Endodermal cell (in vitro differentiated cells): ENCODE measurements around the gene FARP1. TPM values are rescaled to one million over a fixed set of nuclear protein-coding genes. Genes with fewer than 3 reads are reported as not detected.

Experiments
- DNase-seq: peaks from one replicate; pipeline ENCODE4 v3.0.0-alpha.2; 2017
- H3K27ac ChIP-seq: 2 replicates; pipeline ENCODE4 v1.5.1; 2013; ENCODE audit warnings: mild to moderate bottlenecking, low read depth, low read length, moderate library complexity
- H3K27me3 ChIP-seq: 2 replicates; pipeline ENCODE4 v1.6.1; 2013; ENCODE audit warnings: mild to moderate bottlenecking, low read length, moderate library complexity; ENCODE audit not compliant: insufficient read depth, control insufficient read depth, poor library complexity, severe bottlenecking
- H3K36me3 ChIP-seq: 2 replicates; pipeline ENCODE4 v1.7.0; 2013; ENCODE audit warnings: mild to moderate bottlenecking, low read length, moderate library complexity; ENCODE audit not compliant: control insufficient read depth, insufficient read depth
- H3K4me1 ChIP-seq: one replicate; pipeline ENCODE4 v1.7.0; 2013; ENCODE audit warnings: low read length; ENCODE audit not compliant: control insufficient read depth, insufficient read depth
- H3K4me3 ChIP-seq: 2 replicates; pipeline ENCODE4 v1.5.1; 2013; ENCODE audit warnings: mild to moderate bottlenecking, low read length, moderate library complexity
- H3K9ac ChIP-seq: 2 replicates; pipeline ENCODE4 v1.6.1; 2013; ENCODE audit warnings: mild to moderate bottlenecking, low read length, moderate library complexity; ENCODE audit not compliant: poor library complexity, severe bottlenecking; ENCODE audit errors: extremely low read depth
- H3K9me3 ChIP-seq: 2 replicates; pipeline ENCODE4 v1.6.1; 2013; ENCODE audit warnings: mild to moderate bottlenecking, low read length, moderate library complexity; ENCODE audit not compliant: control insufficient read depth
- H3K27ac Mint-ChIP-seq: 2 replicates; pipeline ENCODE4 v1.8.0; 2020; ENCODE audit warnings: mixed read lengths
- H3K27me3 Mint-ChIP-seq: 2 replicates; pipeline ENCODE4 v1.8.0; 2021; ENCODE audit warnings: mild to moderate bottlenecking, mixed read lengths; ENCODE audit not compliant: insufficient read depth
- H3K36me3 Mint-ChIP-seq: 2 replicates; pipeline ENCODE4 v1.8.0; 2020; ENCODE audit warnings: low read depth, mixed read lengths
- H3K4me1 Mint-ChIP-seq: 2 replicates; pipeline ENCODE4 v1.8.0; 2020; ENCODE audit warnings: mixed read lengths
- H3K4me3 Mint-ChIP-seq: 2 replicates; pipeline ENCODE4 v1.8.0; 2020; ENCODE audit warnings: mild to moderate bottlenecking, moderate library complexity, mixed read lengths
- H3K9me3 Mint-ChIP-seq: 2 replicates; pipeline ENCODE4 v1.8.0; 2020; ENCODE audit warnings: mild to moderate bottlenecking, mixed read lengths
- WGBS, 2 experiments: methylation state at CpG; one replicate each; pipeline versions ENCODE4 v1.1.5 to v1.1.7; 2013; ENCODE audit warnings: missing lambda C conversion rate in 2 of 2, mixed read lengths in 1 of 2; ENCODE audit not compliant: insufficient coverage in 1 of 2, insufficient read length in 1 of 2; 5-methylcytosine and 5-hydroxymethylcytosine counted together
- total RNA-seq, 2 donors: library from RNA; stranded (reverse); fragmentation: NEBNext Ultra II Directional in 1 of 2; extraction: Animal tissue kit (Norgen Biotek cat#: 25700) in 1 of 2; gene quantifications; 2 replicates in 1 of 2; 3 replicates in 1 of 2; pipeline ENCODE4 v1.2.1, GENCODE V29; 2021
- TF ChIP-seq, protein P1 (sequence below): fragments of 200-600 bp; sonication (generic); conservative IDR thresholded peaks from 2 replicates; pipeline ENCODE4 v1.5.0; 2021; ENCODE audit warnings: antibody characterized with exemption, mild to moderate bottlenecking

Gene FARP1
- total RNA-seq, 2 donors from 2014 or later = 237 to 319 TPM

DNA sequence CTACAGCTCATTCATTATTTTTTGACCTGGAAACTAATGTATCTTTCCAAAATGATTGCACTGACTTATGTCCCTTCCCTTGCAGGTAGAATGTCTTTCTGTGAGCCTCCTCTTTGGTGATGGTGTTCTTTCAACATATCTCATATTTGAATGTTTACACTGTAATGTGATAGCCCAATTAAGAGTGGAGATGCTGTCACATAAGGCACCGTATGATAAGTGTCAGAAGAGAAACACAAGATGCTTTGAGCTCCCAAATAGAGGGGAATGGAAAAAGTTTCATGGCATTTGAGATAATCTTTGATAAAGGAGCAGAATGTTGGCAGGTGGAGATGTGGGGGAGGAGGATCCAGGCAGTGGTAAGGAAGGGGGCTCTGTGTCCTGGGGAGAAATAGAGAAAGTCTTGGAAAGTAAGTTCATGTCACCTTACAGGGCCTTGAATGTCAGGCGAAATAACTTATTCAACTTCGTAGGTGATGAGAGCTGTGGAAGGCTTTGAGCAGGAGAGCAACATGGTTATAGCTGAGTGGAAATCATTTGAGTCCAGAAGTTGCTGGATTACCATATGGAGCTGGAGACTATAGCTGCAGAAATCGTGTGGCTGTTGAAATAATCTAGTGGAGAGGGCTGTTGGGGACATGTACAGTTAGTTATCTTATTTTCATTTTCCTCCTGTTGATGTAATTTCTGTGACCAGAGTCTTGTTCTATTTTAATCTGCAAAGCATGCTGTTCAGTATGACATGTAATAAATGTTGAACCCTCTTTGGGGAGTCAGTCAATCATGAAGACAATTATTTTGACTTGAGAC is 44.5 kb downstream of the FARP1 start:
- TF ChIP-seq, protein P1, sequence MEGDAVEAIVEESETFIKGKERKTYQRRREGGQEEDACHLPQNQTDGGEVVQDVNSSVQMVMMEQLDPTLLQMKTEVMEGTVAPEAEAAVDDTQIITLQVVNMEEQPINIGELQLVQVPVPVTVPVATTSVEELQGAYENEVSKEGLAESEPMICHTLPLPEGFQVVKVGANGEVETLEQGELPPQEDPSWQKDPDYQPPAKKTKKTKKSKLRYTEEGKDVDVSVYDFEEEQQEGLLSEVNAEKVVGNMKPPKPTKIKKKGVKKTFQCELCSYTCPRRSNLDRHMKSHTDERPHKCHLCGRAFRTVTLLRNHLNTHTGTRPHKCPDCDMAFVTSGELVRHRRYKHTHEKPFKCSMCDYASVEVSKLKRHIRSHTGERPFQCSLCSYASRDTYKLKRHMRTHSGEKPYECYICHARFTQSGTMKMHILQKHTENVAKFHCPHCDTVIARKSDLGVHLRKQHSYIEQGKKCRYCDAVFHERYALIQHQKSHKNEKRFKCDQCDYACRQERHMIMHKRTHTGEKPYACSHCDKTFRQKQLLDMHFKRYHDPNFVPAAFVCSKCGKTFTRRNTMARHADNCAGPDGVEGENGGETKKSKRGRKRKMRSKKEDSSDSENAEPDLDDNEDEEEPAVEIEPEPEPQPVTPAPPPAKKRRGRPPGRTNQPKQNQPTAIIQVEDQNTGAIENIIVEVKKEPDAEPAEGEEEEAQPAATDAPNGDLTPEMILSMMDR = no peak
- Mint-ChIP-seq H3K4me1 (peaks cover 30% of the 10 kb centered on the region), H3K4me3 (no peak overlapping the region), H3K36me3 (peaks cover 24% of the 10 kb centered on the region), H3K27ac (no peak overlapping the region), H3K9me3 (no peaks in the 10 kb centered on the region), H3K27me3 (no peaks in the 10 kb centered on the region)
- no peaks in the 10 kb centered on the region for H3K27me3 ChIP-seq
- H3K36me3 ChIP-seq = peaks cover 30% of the 10 kb centered on the region
- no peak for DNase-seq
- H3K4me3 ChIP-seq = no peak overlapping the region
- H3K9me3 ChIP-seq = no peaks in the 10 kb centered on the region
- peaks cover 6% of the 10 kb centered on the region for H3K4me1 ChIP-seq
- H3K9ac ChIP-seq = no peak overlapping the region
- H3K27ac ChIP-seq = no peak overlapping the region
- WGBS, 2 experiments = 79 to 89% methylated on average over 4 of the region's 4 CpGs

DNA sequence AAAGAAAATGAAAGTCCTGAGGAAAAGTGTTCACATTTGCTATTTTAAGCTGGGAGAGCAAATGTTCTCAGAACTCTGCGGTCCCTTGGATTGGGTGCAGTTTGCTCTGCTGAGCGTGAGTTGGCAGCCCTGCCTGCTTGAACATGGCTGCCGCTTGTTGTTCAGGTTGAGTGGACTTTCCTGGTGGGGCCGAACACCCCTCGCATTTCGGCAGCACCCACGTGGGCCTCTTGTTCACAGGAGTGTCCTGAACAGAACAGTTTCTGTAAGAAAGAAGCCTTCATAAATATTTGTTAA is 45.0 kb downstream of the FARP1 start:
- H3K27ac ChIP-seq = no peak overlapping the region
- no peak overlapping the region for H3K4me3 ChIP-seq
- TF ChIP-seq, protein P1 = no peak
- Mint-ChIP-seq H3K9me3 (no peaks in the 10 kb centered on the region), H3K4me3 (no peak overlapping the region), H3K4me1 (peaks cover 27% of the 10 kb centered on the region), H3K36me3 (peaks cover 28% of the 10 kb centered on the region), H3K27me3 (no peaks in the 10 kb centered on the region), H3K27ac (no peak overlapping the region)
- no peak for DNase-seq
- H3K9me3 ChIP-seq = no peaks in the 10 kb centered on the region
- peaks cover 31% of the 10 kb centered on the region for H3K36me3 ChIP-seq
- peaks cover 6% of the 10 kb centered on the region for H3K4me1 ChIP-seq
- H3K9ac ChIP-seq = no peak overlapping the region
- no peaks in the 10 kb centered on the region for H3K27me3 ChIP-seq
- 97 to 99% methylated on average over 7 of the region's 7 CpGs for WGBS, 2 experiments

- peaks cover 34% of the 10 kb centered on the region for H3K36me3 Mint-ChIP-seq
- Histone ChIP-seq H3K9me3 (no peaks in the 10 kb centered on the region), H3K27ac (no peak overlapping the region), H3K9ac (no peak overlapping the region), H3K4me1 (peaks cover 6% of the 10 kb centered on the region), H3K4me3 (no peak overlapping the region), H3K36me3 (peaks cover 36% of the 10 kb centered on the region), H3K27me3 (no peaks in the 10 kb centered on the region)
- H3K27ac Mint-ChIP-seq = no peak overlapping the region
- H3K4me1 Mint-ChIP-seq = peaks cover 19% of the 10 kb centered on the region
- no peak overlapping the region for H3K4me3 Mint-ChIP-seq
- H3K9me3 Mint-ChIP-seq = no peaks in the 10 kb centered on the region
- 91 to 92% methylated on average over 11 to 14 of the region's 14 CpGs for WGBS, 2 experiments
- TF ChIP-seq, protein P1 = no peak
- DNase-seq = peak; percentile 62
- H3K27me3 Mint-ChIP-seq = no peaks in the 10 kb centered on the region
Measured at GRCh38 chr13:98188544-98189166, 45.8 kb downstream of the FARP1 start.
